HG03442 (cell line): ENCODE data around the gene FAM185A.
"Not testable (repeated sequence)": the region's sequence is repeated elsewhere in the genome, so short reads cannot be mapped to it uniquely, and the experiment has no call there.

ENCODE experiments used
- ATAC-seq: cut with Tn5 transposase; IDR thresholded peaks from one replicate; pipeline ENCODE4 v1.9.1; 2021; ENCODE audit warnings: mild to moderate bottlenecking, moderate library complexity; ENCODE audit not compliant: unreplicated experiment

The FAM185A gene

DNA sequence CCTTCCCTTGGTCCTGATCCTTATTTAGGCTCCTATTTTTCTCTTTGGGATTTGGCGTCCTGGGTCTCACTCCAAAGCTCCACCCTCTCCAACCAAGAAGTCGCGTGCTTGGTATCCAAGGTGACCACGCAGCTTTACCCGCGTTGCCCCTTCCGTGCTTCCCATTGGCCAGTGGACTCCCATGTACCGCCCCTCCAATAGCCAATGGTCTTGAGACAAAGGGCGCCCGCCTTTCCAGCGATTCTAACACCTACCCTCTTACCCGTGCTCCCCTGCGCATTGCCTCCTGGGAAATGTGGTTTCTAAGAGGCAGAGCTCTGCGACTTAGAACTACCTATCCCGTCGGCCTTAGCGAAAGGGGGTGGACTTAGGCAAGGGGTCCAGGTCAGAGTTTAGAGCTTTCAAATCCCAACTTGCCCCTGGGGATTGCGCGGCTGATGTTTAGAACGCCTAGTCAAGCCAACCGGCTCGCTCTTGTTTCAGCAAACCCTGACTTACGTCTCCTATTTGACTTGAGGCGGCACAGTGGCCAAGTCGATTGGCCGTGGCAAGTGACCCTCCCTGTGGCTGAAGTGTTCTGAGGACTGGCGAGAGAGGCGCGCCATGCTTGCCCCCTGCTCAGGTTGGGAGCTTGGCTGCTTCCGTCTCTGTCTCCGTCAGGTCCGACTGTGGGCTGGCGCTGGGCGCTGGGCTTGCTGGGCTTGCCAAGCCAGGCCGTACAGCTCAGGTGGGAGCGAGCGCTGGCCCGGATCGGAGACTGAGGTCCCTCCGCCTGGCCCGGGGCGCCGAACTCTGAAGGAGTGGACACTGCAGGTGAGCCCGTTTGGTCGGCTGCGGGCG, at the start of gene FAM185A:
Gene FAM185A (plus strand): TSS at position 395 of the 840 bp plus-strand sequence. CDS start 209 bp downstream, at position 604.
- peak; percentile 97 for ATAC-seq

- peak; percentile 70 for ATAC-seq
Observed at GRCh38 chr7:102713011-102713690, 35.6 kb upstream of the FAM185A start.

DNA sequence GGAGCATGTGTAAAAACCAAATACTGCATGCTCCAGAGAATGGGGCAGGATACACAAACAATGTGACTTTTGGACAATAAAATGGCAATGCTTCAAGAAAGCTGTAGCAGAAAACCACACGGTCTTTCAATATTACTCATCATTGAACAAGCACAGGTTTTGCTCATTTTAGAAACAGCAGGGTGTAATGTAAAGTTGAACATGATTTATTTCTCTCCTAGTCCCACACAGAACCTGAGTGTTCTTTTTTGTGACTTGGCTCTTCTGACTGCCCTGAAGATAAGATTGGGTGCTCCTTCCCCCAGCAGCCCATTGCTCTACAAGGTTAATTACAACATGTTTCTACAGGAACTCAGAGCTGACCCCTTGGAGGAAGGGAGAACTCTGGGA, 35.1 kb upstream of the FAM185A start:
- ATAC-seq: peak; percentile 62

- not testable (repeated sequence) for ATAC-seq
Observed at GRCh38 chr7:102714774-102715522, 33.9 kb upstream of the FAM185A start.

- peak; percentile 57 for ATAC-seq
Observed at GRCh38 chr7:102715718-102716117, 33.1 kb upstream of the FAM185A start.

DNA sequence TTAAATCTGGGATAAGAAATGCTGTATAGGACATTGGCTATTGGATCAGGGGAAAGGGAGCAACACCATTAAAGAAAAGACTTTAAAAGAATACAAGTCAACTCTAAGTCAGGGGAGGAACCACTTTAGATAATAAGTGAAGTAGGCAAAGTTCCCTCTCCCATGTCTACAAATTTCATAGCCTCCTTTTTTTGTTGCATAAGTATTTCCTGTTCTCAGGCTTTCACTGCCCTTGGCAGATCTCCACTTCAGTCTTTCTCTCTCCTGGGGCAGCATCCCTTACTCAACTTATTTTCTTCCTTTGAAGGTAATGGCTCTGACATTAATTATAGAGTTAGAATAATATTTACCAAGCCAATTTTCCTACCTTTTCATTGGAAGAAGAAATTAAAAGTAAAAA, 30.3 kb upstream of the FAM185A start:
- ATAC-seq: not testable (repeated sequence)

GRCh38 chr7:102726170-102726569, 22.6 kb upstream of the FAM185A start:
- ATAC-seq: not testable (repeated sequence)

GRCh38 chr7:102729670-102730069, 19.1 kb upstream of the FAM185A start:
- not testable (repeated sequence) for ATAC-seq

GRCh38 chr7:102730431-102730830, 18.4 kb upstream of the FAM185A start:
- not testable (repeated sequence) for ATAC-seq

- not testable (repeated sequence) for ATAC-seq
Observed at GRCh38 chr7:102742002-102742771, 6.6 kb upstream of the FAM185A start.

GRCh38 chr7:102743861-102744260, 4.9 kb upstream of the FAM185A start:
- not testable (repeated sequence) for ATAC-seq

DNA sequence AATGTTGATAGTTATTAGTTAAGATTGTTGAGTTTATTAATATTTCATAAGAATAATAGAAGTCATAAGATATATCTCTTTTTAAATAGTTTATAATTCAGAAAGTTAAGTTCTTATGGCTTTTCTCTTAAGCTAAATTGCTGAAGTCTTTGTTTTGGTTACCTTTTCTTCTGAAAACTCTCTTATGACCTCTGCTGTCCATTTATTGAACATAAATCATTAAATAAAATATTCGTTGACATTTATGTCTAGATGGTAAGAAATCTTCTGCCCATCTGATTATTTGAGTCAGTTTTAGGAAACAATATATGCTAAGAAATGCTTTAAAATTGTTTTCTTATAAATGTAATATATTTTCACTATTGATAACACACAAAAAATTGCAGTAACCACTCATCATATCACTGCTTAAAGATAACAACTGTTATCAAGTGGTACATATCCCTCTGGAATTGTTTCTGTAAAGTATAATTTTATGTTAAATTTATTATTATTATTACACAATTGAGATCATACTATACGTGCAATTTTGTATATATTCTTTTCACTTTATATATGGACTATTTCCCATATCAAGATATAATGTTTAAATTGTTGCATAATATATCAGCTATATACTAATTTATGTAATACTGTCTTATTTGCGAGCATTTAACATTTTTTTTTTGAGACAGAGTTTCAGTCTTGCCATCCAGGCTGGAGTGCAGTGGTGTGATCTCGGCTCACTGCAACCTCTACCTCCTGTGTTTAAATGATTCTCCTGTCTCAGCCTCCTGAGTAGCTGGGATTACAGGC, 3.1 kb upstream of the FAM185A start:
- ATAC-seq: not testable (repeated sequence)

- not testable (repeated sequence) for ATAC-seq
Observed at GRCh38 chr7:102749445-102749786, 617 bp downstream of the FAM185A start.

DNA sequence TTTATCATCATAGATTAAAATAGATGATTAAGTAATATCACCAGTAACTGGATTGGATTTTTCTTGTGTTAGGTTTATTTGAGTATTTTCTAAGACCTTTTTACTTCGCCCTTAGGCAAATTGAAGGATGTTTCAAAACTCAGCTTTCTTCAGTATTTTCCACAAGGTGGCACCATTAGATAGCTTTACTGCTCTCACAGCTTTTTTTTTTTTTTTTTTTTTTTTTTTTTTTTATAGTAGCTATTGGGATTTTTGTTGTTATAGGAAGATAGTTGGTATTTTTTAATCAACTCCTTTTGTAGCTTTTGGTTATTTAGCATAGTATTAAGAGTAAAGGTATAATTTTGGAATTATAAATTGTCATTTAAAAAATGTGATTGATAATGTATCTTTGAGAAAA, 9.4 kb downstream of the FAM185A start:
- not testable (repeated sequence) for ATAC-seq

DNA sequence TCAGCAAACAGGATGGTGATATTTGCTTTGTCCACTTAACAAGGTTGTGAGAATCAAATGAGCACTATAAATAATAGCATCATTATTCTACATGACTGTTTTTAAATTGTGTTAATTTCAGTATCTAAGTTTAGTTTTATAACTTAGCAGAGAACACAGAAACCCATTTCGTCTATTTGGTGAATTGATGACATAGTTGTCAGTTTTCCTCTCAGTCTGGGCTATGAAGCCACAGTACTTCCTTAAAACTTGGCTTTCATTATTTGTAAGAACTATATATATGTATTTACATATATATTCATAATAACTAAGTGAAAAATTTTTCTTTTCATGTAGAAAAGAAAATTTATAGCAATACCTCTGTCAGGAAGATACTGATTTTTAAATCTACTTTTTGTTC, 11.1 kb downstream of the FAM185A start:
- not testable (repeated sequence) for ATAC-seq

GRCh38 chr7:102761234-102761633, 12.4 kb downstream of the FAM185A start:
- ATAC-seq: not testable (repeated sequence)

GRCh38 chr7:102763295-102763905, 14.6 kb downstream of the FAM185A start:
- ATAC-seq: not testable (repeated sequence)

GRCh38 chr7:102769657-102770192, 20.9 kb downstream of the FAM185A start:
- not testable (repeated sequence) for ATAC-seq

DNA sequence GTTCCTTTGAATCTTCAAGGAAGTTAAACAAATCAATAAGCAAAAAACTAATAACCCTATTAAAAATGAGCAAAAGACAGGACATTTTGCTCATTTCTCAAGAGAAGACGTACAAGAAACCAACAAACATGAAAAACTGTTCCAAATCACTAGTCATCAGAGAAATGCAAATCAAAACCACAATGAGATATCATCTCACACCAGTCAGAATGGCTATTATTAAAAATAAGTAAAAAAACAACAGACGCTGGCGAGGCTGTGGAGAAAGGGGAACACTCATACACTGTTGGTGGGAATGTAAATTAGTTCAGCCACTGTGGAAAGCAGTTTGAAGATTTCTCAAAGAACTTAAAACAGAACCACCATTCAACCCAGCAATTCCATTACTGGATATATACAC, 21.7 kb downstream of the FAM185A start:
- peak; percentile 67 for ATAC-seq
